HepG2 (cell line): ENCODE measurements around the gene SLC10A1. TPM values are rescaled to one million over a fixed set of nuclear protein-coding genes. Genes with fewer than 3 reads are reported as not detected.
A peak's percentile ranks its signal among the peaks of the same experiment; 100 is the strongest.

Source experiments
- ATAC-seq: fragments of 200-7000 bp; cut with Tn5 transposase; 3 replicates; pipeline ENCODE4 v1.9.1; 2020; ENCODE audit warnings: mild to moderate bottlenecking, moderate library complexity
- BruUV-seq: library from RNA; stranded (reverse); fragments of 400-500 nt; replicated peaks from 2 replicates; lab custom pipeline; 2021; lab: Mats Ljungman, UMichigan
- CTCF ChIA-PET: fragments of 300-600 bp; formaldehyde crosslinking; extraction: SDS; loops from one replicate; lab custom pipeline; 2021; ENCODE audit warnings: low total read pairs, inconsistent platforms, low intra/inter-chr PET ratio; lab: Yijun Ruan, JAX
- POLR2A ChIA-PET: fragments of 350-600 bp; sonication (Branson Sonifier 250); formaldehyde crosslinking; loops from one replicate; lab custom pipeline; 2020; ENCODE audit warnings: antibody characterized with exemption, inconsistent platforms; lab: Yijun Ruan, JAX
- DNase-seq: peaks from one replicate; pipeline ENCODE4 v3.0.0-alpha.2; 2015; ENCODE audit warnings: low spot score
- FAIRE-seq: peaks from 3 replicates; lab custom pipeline; 2011; peaks lifted over from hg19 to GRCh38; lab: Jason Lieb, UNC
- H2AFZ ChIP-seq: one replicate; pipeline ENCODE4 v1.6.1; 2011; ENCODE audit warnings: low read length, inconsistent platforms
- H3K27ac ChIP-seq: fragments of 300-600 bp; 3 replicates; pipeline ENCODE4 v1.8.0; 2011; ENCODE audit warnings: mixed run types, mild to moderate bottlenecking, mixed read lengths, low read length, inconsistent platforms; ENCODE audit not compliant: insufficient read depth; ENCODE audit errors: extremely low read length
- H3K27me3 ChIP-seq, 2 experiments: fragments of 200-600 bp in 1 of 2; 2 replicates in 1 of 2; 3 replicates in 1 of 2; pipeline versions ENCODE4 v1.6.0 to v1.8.0; 2011; ENCODE audit warnings: low read length in 2 of 2, mild to moderate bottlenecking in 2 of 2, moderate library complexity in 2 of 2, inconsistent platforms in 1 of 2; ENCODE audit not compliant: insufficient read depth in 2 of 2, control insufficient read depth in 1 of 2
- H3K36me3 ChIP-seq, 2 experiments: fragments of 200-600 bp in 1 of 2; replicated peaks in 1 of 2; 2 replicates in 1 of 2; 3 replicates in 1 of 2; pipeline versions ENCODE4 v1.5.1 to v1.8.0; 2011; ENCODE audit warnings: low read length in 2 of 2, inconsistent platforms in 1 of 2; ENCODE audit not compliant: insufficient read depth in 2 of 2, control insufficient read depth in 1 of 2
- H3K4me1 ChIP-seq: 2 replicates; pipeline ENCODE4 v1.5.1; 2012; ENCODE audit warnings: low read length, inconsistent platforms; ENCODE audit not compliant: insufficient read depth
- H3K4me2 ChIP-seq: 2 replicates; pipeline ENCODE4 v1.6.0; 2011; ENCODE audit warnings: low read depth, low read length, inconsistent platforms
- H3K4me3 ChIP-seq, 3 experiments: fragments of 200-600 bp in 1 of 3; sonication (generic), shearing (Covaris generic) in 1 of 3; replicated peaks in 1 of 3; 2 replicates each; pipeline ENCODE4 v1.5.1; 2011 to 2016; ENCODE audit warnings: low read length in 3 of 3, inconsistent platforms in 2 of 3, low read depth in 2 of 3, mild to moderate bottlenecking in 2 of 3, control low read depth in 1 of 3, mixed read lengths in 1 of 3; ENCODE audit not compliant: insufficient read depth in 1 of 3
- H3K79me2 ChIP-seq: one replicate; pipeline ENCODE4 v1.6.1; 2011; ENCODE audit warnings: low read length, inconsistent platforms; ENCODE audit not compliant: insufficient read depth
- H3K9ac ChIP-seq: 2 replicates; pipeline ENCODE4 v1.6.0; 2011; ENCODE audit warnings: mild to moderate bottlenecking, low read depth, low read length, inconsistent platforms; ENCODE audit not compliant: insufficient read depth
- H3K9me3 ChIP-seq: 2 replicates; pipeline ENCODE4 v1.5.1; 2012; ENCODE audit warnings: mild to moderate bottlenecking, low read length
- H4K20me1 ChIP-seq: 2 replicates; pipeline ENCODE4 v1.6.0; 2011; ENCODE audit warnings: inconsistent platforms, mild to moderate bottlenecking, low read length, moderate library complexity; ENCODE audit not compliant: insufficient read depth
- FOXK1 ChIP-seq: sonication (generic); formaldehyde crosslinking; IDR thresholded peaks from 2 replicates; pipeline ENCODE4 v1.4.0; 2020; ENCODE audit warnings: low read depth, missing genetic modification reagents, borderline replicate concordance
- POGZ ChIP-seq: sonication (generic); formaldehyde crosslinking; IDR thresholded peaks from 2 replicates; pipeline ENCODE4 v1.4.0; 2020; ENCODE audit warnings: mild to moderate bottlenecking, missing genetic modification reagents
- RNF2 ChIP-seq: fragments of 450-650 bp; conservative IDR thresholded peaks from 2 replicates; pipeline ENCODE4 v1.6.1; 2016; ENCODE audit warnings: low read depth
- RXRB ChIP-seq: IDR thresholded peaks from 2 replicates; pipeline ENCODE4 v1.6.1; 2016; ENCODE audit warnings: borderline replicate concordance, missing genetic modification reagents, missing compliant biosample characterization
- SKI ChIP-seq: fragments of 450-650 bp; IDR thresholded peaks from one replicate; pipeline ENCODE4 v1.6.1; 2018; ENCODE audit warnings: mild to moderate bottlenecking; ENCODE audit not compliant: partially characterized antibody
- SPEN ChIP-seq: sonication (generic); formaldehyde crosslinking; IDR thresholded peaks from 2 replicates; pipeline ENCODE4 v1.5.1; 2020; ENCODE audit warnings: low read depth, mild to moderate bottlenecking, missing genetic modification reagents
- ZMAT3 ChIP-seq: sonication (generic); formaldehyde crosslinking; conservative IDR thresholded peaks from 2 replicates; pipeline ENCODE4 v1.7.0; 2021; ENCODE audit warnings: missing genetic modification reagents
- ZNF275 ChIP-seq: sonication (generic); formaldehyde crosslinking; IDR thresholded peaks from 2 replicates; pipeline ENCODE4 v1.8.0; 2022; ENCODE audit warnings: missing genetic modification reagents, mild to moderate bottlenecking, inconsistent platforms, borderline replicate concordance
- ZNF331 ChIP-seq: sonication (generic); formaldehyde crosslinking; IDR thresholded peaks from 2 replicates; pipeline ENCODE4 v1.4.0; 2020; ENCODE audit warnings: missing genetic modification reagents
- ZNF737 ChIP-seq: sonication (generic); formaldehyde crosslinking; IDR thresholded peaks from 2 replicates; pipeline ENCODE4 v1.5.0; 2020; ENCODE audit warnings: missing genetic modification reagents, mild to moderate bottlenecking, borderline replicate concordance
- WGBS: methylation state at CpG from one replicate; pipeline ENCODE4 v1.1.6; 2017; ENCODE audit warnings: low lambda C conversion rate; 5-methylcytosine and 5-hydroxymethylcytosine counted together
- in situ Hi-C: cut with HindIII; loops from 2 replicates; pipeline ENCODE4 v1.10.0; 2017; ENCODE audit warnings: low pct_unique_long_range_greater_than_20kb; ENCODE audit not compliant: extremely low pct_ligation_motif_present
- intact Hi-C: fragments of 100-400 bp; cut with micrococcal nuclease; formaldehyde crosslinking; loops from one replicate; pipeline ENCODE4 v1.10.0; 2022; ENCODE audit not compliant: unreplicated experiment
- polyA plus RNA-seq, 8 experiments: library from polyadenylated mRNA; depleted of rRNA in 3 of 8; stranded (reverse) in 7 of 8; unstranded in 1 of 8; fragments of >200 nt; fragmentation: Illumina TruSeq in 4 of 8; extraction: Trizol in 4 of 8; gene quantifications; 2 replicates each; pipeline versions ENCODE4 v1.2.1 to v1.2.3, GENCODE V29; 2011 to 2016; ENCODE audit warnings: low read depth in 4 of 8, missing spikeins in 1 of 8, mixed read lengths in 1 of 8; ENCODE audit not compliant: insufficient read depth in 1 of 8
- total RNA-seq, 5 experiments: library from RNA; depleted of rRNA; stranded (reverse); fragments of >200 nt; fragmentation: Illumina TruSeq; extraction: Trizol; gene quantifications; 2 replicates each; pipeline ENCODE4 v1.2.3, GENCODE V29; 2016; ENCODE audit warnings: low read depth in 1 of 5
- TF ChIP-seq, protein P1 (sequence below): sonication (generic); formaldehyde crosslinking; IDR thresholded peaks from 2 replicates; pipeline ENCODE4 v1.4.0; 2020; ENCODE audit warnings: low read depth, missing genetic modification reagents
- TF ChIP-seq, protein P2 (sequence below): IDR thresholded peaks from 2 replicates; pipeline ENCODE4 v1.6.1; 2016; ENCODE audit warnings: missing biosample characterization, missing genetic modification reagents, low read depth

Gene SLC10A1
- total and polyA plus RNA-seq, 2 of the 13 experiments (the other 11 are each of a cell fraction or from before 2014, with no cell fraction given): 0.17 TPM; not detected in 1

GRCh38 chr14:69772082-69773017 is 24.7 kb downstream of the SLC10A1 start:
- peaks cover 33% of the 10 kb centered on the region for H3K79me2 ChIP-seq
- DNase-seq (peak; percentile 45), ATAC-seq (peak; percentile 34), FAIRE-seq (no peak)
- WGBS: 86% methylated on average over 11 of the region's 11 CpGs
- peak overlapping the region; percentile 56 for H3K27ac ChIP-seq
- no TSS peak for BruUV-seq
- POLR2A ChIA-PET: interaction anchor here (1.2 to 4.3 kb wide), 4 partner anchors 21 to 37 kb away, joined by 3 to 31 read pairs (median 8); partner anchors contain the start of gene SLC10A1
- H4K20me1 ChIP-seq: peaks cover 34% of the 10 kb centered on the region
- in situ Hi-C loops (no loop called here), intact Hi-C loops (no loop called here)
- H3K27me3 ChIP-seq: no peaks in the 10 kb centered on the region; a peak in 1 of 5 replicates
- peaks cover 61% of the 10 kb centered on the region for H3K4me1 ChIP-seq
- H3K9me3 ChIP-seq: no peaks in the 10 kb centered on the region
- CTCF ChIA-PET: no interaction called here
- H3K9ac ChIP-seq: no peak overlapping the region
- H3K4me2 ChIP-seq: no peak overlapping the region
- H3K36me3 ChIP-seq: peaks cover 18 to 51% of the 10 kb centered on the region in 2 experiments
- no peak overlapping the region for H2AFZ ChIP-seq
- no peak overlapping the region for H3K4me3 ChIP-seq
- TF ChIP-seq, protein P1, sequence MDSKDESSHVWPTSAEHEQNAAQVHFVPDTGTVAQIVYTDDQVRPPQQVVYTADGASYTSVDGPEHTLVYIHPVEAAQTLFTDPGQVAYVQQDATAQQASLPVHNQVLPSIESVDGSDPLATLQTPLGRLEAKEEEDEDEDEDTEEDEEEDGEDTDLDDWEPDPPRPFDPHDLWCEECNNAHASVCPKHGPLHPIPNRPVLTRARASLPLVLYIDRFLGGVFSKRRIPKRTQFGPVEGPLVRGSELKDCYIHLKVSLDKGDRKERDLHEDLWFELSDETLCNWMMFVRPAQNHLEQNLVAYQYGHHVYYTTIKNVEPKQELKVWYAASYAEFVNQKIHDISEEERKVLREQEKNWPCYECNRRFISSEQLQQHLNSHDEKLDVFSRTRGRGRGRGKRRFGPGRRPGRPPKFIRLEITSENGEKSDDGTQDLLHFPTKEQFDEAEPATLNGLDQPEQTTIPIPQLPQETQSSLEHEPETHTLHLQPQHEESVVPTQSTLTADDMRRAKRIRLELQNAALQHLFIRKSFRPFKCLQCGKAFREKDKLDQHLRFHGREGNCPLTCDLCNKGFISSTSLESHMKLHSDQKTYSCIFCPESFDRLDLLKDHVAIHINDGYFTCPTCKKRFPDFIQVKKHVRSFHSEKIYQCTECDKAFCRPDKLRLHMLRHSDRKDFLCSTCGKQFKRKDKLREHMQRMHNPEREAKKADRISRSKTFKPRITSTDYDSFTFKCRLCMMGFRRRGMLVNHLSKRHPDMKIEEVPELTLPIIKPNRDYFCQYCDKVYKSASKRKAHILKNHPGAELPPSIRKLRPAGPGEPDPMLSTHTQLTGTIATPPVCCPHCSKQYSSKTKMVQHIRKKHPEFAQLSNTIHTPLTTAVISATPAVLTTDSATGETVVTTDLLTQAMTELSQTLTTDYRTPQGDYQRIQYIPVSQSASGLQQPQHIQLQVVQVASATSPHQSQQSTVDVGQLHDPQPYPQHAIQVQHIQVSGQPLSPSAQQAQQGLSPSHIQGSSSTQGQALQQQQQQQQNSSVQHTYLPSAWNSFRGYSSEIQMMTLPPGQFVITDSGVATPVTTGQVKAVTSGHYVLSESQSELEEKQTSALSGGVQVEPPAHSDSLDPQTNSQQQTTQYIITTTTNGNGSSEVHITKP (CRISPR knock-in tag): no peak
- TF ChIP-seq POGZ (CRISPR knock-in tag) (0 out of 2 replicates have a peak, but pooled peaks have one; percentile 24), ZMAT3 (CRISPR knock-in tag) (0 out of 2 replicates have a peak, but pooled peaks have one; percentile 21), FOXK1 (no peak), ZNF331 (CRISPR knock-in tag) (no peak), SKI (no peak), ZNF737 (CRISPR knock-in tag) (no peak), ZNF275 (CRISPR knock-in tag) (no peak), SPEN (CRISPR knock-in tag) (peak; percentile 26; the same call in 1 of the 2 replicates), RNF2 (no peak), RXRB (CRISPR knock-in tag) (0 out of 2 replicates have a peak, but pooled peaks have one; percentile 9)
- TF ChIP-seq, protein P2, sequence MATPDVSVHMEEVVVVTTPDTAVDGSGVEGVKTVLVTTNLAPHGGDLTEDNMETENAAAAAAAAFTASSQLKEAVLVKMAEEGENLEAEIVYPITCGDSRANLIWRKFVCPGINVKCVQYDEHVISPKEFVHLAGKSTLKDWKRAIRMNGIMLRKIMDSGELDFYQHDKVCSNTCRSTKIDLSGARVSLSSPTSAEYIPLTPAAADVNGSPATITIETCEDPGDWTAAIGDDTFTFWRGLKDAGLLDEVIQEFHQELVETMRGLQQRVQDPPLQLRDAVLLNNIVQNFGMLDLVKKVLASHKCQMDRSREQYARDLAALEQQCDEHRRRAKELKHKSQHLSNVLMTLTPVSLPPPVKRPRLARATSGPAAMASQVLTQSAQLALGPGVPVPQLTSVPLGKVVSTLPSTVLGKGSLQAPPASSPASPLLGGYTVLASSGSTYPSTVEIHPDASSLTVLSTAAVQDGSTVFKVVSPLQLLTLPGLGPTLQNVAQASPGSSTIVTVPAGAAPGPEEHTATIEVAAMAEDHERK (CRISPR knock-in tag): no peak
